ENCODE results near the gene TMEM18. TPM values are rescaled to one million over a fixed set of nuclear protein-coding genes. Genes with fewer than 3 reads are reported as not detected.

The TMEM18 gene
- total and polyA plus RNA-seq, 4 donors, result 17.8 to 26.2 (median 22.0) TPM

DNA sequence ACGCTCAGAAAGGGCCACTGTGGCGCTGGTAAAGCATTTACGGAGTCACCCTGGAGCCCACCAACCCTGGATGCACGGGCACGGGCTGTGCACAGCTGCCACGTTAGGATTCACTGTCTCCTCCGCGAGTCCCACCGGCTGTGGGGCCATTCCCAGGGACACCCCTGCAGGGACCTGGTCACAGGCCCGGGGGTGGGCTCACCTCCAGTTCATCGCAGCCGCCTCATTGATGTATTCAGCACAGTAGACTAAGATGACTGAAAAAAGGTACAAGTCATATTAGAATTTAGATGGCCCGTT is 4.7 kb downstream of the TMEM18 start:
- 93 to 95% methylated on average over 13 of the region's 13 CpGs for WGBS, 2 donors
- H3K36me3 ChIP-seq (ENCODE audit: control insufficient read depth in 1 of 2, insufficient read depth in 2 of 2, low read length in 1 of 2), result peaks cover 0 to 2% of the 10 kb centered on the region in 2 donors
- DNase-seq (no peak), ATAC-seq (ENCODE audit: low FRiP score) (no peak)
- H3K9me3 ChIP-seq (ENCODE audit: control insufficient read depth, low read length), result no peaks in the 10 kb centered on the region
- H3K4me3 ChIP-seq (ENCODE audit: low read length in 2 of 2), result no peak overlapping the region
- no peaks in the 10 kb centered on the region for H3K27me3 ChIP-seq (ENCODE audit: control insufficient read depth in 1 of 2, insufficient read depth in 2 of 2, low read length in 1 of 2)
- no peaks in the 10 kb centered on the region for H3K4me1 ChIP-seq (ENCODE audit: control insufficient read depth in 1 of 2, insufficient read depth in 2 of 2, low read length in 2 of 2)
- intact Hi-C loops (cut with DNase I), result no loop called here
- no peak overlapping the region for H3K27ac ChIP-seq (ENCODE audit: low read depth in 1 of 2, low read length in 2 of 2)

DNA sequence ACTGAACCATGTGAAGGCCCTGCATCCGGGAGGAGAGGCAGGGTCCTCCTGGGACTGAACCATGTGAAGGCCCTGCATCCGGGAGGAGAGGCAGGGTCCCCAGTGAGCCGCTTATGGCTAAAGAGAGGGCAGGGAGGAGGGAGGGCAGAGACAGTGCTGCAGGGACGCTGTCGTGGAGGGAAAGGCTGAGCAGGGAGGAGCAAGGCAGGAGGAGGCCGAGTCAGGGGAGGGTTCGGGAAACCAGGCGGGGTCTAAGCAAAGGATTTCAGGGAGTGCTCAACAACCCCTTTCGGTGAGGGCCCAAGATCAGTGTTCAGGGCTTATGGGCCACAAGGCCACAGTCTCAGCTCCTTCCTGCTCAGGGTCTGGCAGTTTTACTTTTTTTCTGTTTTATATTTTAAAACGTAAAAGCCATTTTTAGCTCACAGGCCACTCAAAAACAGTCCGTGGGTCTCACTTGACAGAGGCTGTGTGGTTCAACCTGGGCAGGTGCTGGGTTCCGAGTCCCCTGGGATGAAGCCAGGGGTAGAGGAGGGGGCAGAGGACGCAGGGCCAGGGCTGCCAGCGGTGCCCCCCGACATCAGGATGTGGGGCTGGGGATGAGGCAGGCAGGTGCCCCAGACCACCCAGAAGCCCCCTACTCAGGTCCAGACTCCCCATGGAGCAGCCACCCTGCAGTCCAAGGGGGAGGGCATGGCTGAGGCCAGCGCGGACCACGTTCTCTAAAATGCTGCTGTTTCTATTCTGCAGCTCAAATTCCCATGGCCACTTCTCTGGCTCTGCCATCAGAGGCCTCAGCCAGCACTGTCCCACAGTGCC is 5.2 kb downstream of the TMEM18 start:
- intact Hi-C loops (cut with DNase I), result no loop called here
- no peak overlapping the region for H3K4me3 ChIP-seq (ENCODE audit: low read length in 2 of 2)
- no peak overlapping the region for H3K27ac ChIP-seq (ENCODE audit: low read depth in 1 of 2, low read length in 2 of 2)
- peaks cover 0 to 2% of the 10 kb centered on the region in 2 donors for H3K36me3 ChIP-seq (ENCODE audit: control insufficient read depth in 1 of 2, insufficient read depth in 2 of 2, low read length in 1 of 2)
- no peaks in the 10 kb centered on the region for H3K27me3 ChIP-seq (ENCODE audit: control insufficient read depth in 1 of 2, insufficient read depth in 2 of 2, low read length in 1 of 2)
- H3K4me1 ChIP-seq (ENCODE audit: control insufficient read depth in 1 of 2, insufficient read depth in 2 of 2, low read length in 2 of 2), result no peaks in the 10 kb centered on the region
- ATAC-seq (ENCODE audit: low FRiP score) (no peak), DNase-seq (no peak)
- H3K9me3 ChIP-seq (ENCODE audit: control insufficient read depth, low read length), result no peaks in the 10 kb centered on the region
- WGBS, 2 donors, result 80 to 83% methylated on average over 17 to 18 of the region's 18 CpGs

DNA sequence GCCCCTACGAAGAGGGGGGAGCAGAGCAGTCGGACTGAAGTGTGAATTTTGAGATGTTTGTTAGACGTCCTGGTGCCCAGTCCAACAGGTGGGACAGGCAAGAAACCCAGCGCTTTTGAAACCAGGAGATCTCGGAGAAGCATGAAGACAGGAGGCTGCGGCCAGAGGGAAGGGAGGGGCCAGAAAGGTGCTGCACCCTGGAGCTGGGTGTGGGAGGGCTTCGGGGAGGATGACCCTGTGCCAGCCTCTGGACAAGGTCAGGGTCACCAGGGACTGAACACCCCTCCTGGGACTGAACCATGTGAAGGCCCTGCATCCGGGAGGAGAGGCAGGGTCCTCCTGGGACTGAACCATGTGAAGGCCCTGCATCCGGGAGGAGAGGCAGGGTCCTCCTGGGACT is 6.1 kb downstream of the TMEM18 start:
- intact Hi-C loops (cut with DNase I), result no loop called here
- 83 to 96% methylated on average over 7 to 8 of the region's 9 CpGs for WGBS, 2 donors
- no peak for DNase-seq
- no peaks in the 10 kb centered on the region for H3K4me1 ChIP-seq (ENCODE audit: control insufficient read depth in 1 of 2, insufficient read depth in 2 of 2, low read length in 2 of 2)
- no peaks in the 10 kb centered on the region for H3K27me3 ChIP-seq (ENCODE audit: control insufficient read depth in 1 of 2, insufficient read depth in 2 of 2, low read length in 1 of 2)
- no peak overlapping the region for H3K4me3 ChIP-seq (ENCODE audit: low read length in 2 of 2)
- ATAC-seq (ENCODE audit: low FRiP score), result no peak
- H3K9me3 ChIP-seq (ENCODE audit: control insufficient read depth, low read length), result peaks cover 2% of the 10 kb centered on the region
- H3K27ac ChIP-seq (ENCODE audit: low read depth in 1 of 2, low read length in 2 of 2), result no peak overlapping the region
- H3K36me3 ChIP-seq (ENCODE audit: control insufficient read depth in 1 of 2, insufficient read depth in 2 of 2, low read length in 1 of 2), result peaks cover 3 to 7% of the 10 kb centered on the region in 2 donors

DNA sequence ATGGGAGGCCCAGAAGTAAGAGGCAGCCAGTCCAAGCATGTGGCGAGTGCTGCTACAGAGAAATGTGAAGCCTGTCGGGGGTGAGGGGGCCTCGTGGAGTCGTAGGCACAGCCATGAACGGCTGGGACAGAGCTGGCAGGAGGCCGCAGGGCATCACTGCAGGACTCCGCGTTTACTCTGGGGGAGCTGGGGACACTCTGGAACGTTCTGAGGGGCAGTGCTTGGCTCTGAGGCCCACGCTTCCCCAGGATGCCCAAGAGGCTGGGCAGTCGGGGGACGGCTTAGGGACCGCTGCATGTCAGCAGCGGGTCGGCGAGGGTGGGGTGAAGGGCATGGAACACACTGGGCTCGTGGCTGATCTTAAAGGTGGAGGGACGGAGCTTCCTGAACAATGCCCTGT is 6.6 kb downstream of the TMEM18 start:
- ATAC-seq (ENCODE audit: low FRiP score), result no peak
- 91 to 92% methylated on average over 18 of the region's 18 CpGs for WGBS, 2 donors
- peaks cover 6% of the 10 kb centered on the region for H3K9me3 ChIP-seq (ENCODE audit: control insufficient read depth, low read length)
- H3K36me3 ChIP-seq (ENCODE audit: control insufficient read depth in 1 of 2, insufficient read depth in 2 of 2, low read length in 1 of 2), result peaks cover 3 to 9% of the 10 kb centered on the region in 2 donors
- no peaks in the 10 kb centered on the region for H3K4me1 ChIP-seq (ENCODE audit: control insufficient read depth in 1 of 2, insufficient read depth in 2 of 2, low read length in 2 of 2)
- intact Hi-C loops (cut with DNase I), result no loop called here
- DNase-seq, result no peak
- H3K27ac ChIP-seq (ENCODE audit: low read depth in 1 of 2, low read length in 2 of 2), result no peak overlapping the region
- H3K4me3 ChIP-seq (ENCODE audit: low read length in 2 of 2), result no peak overlapping the region
- no peaks in the 10 kb centered on the region for H3K27me3 ChIP-seq (ENCODE audit: control insufficient read depth in 1 of 2, insufficient read depth in 2 of 2, low read length in 1 of 2)

DNA sequence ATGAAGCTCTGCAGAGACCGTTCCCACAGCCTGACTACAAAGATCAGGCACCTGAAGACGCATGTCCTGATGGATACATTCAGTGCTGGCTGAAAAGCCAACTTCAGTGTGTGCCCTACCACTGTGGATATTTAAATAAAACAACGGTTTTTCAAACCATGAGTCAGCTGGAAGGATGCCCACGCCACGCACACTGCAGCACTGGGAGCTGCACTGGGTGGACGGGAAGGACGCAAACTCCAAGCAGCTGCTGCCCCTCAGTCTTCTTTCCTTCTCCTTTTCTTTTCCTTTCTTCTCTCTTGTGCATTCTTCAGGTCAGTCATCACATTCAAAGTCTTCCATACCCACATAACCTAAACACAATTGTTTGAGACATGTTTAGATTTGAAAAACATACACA is 7.9 kb downstream of the TMEM18 start:
- Histone ChIP-seq H3K27ac (ENCODE audit: low read depth in 1 of 2, low read length in 2 of 2) (no peak overlapping the region), H3K4me3 (ENCODE audit: low read length in 2 of 2) (no peak overlapping the region), H3K27me3 (ENCODE audit: control insufficient read depth in 1 of 2, insufficient read depth in 2 of 2, low read length in 1 of 2) (no peaks in the 10 kb centered on the region), H3K36me3 (ENCODE audit: control insufficient read depth in 1 of 2, insufficient read depth in 2 of 2, low read length in 1 of 2) (peaks cover 3 to 10% of the 10 kb centered on the region in 2 donors), H3K9me3 (ENCODE audit: control insufficient read depth, low read length) (peaks cover 9% of the 10 kb centered on the region), H3K4me1 (ENCODE audit: control insufficient read depth in 1 of 2, insufficient read depth in 2 of 2, low read length in 2 of 2) (no peaks in the 10 kb centered on the region)
- ATAC-seq (ENCODE audit: low FRiP score) (no peak), DNase-seq (no peak)
- WGBS, 2 donors, result 29 to 32% methylated on average over 7 of the region's 7 CpGs
- intact Hi-C loops (cut with DNase I), result no loop called here

DNA sequence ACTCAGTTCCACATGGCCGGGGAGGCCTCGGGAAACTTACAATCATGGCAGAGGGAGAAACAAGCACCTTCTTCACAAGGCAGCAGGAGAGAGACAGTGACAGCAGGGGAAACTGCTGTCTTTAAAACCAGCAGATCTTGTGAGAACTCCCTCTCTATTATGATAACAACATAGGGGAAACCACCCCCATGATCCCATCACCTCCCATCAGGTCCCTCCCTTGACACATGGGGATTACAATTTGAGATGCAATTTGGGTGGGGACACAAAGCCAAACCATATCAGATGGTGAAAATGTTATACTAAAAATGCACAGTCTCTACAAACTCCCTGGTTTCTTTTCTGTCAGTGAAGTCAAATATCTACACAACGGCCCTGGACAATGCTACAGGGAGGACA is 9.2 kb downstream of the TMEM18 start:
- Histone ChIP-seq H3K36me3 (ENCODE audit: control insufficient read depth in 1 of 2, insufficient read depth in 2 of 2, low read length in 1 of 2) (peaks cover 3 to 10% of the 10 kb centered on the region in 2 donors), H3K27ac (ENCODE audit: low read depth in 1 of 2, low read length in 2 of 2) (no peak overlapping the region), H3K4me3 (ENCODE audit: low read length in 2 of 2) (no peak overlapping the region), H3K9me3 (ENCODE audit: control insufficient read depth, low read length) (peaks cover 9% of the 10 kb centered on the region), H3K27me3 (ENCODE audit: control insufficient read depth in 1 of 2, insufficient read depth in 2 of 2, low read length in 1 of 2) (no peaks in the 10 kb centered on the region), H3K4me1 (ENCODE audit: control insufficient read depth in 1 of 2, insufficient read depth in 2 of 2, low read length in 2 of 2) (no peaks in the 10 kb centered on the region)
- ATAC-seq (ENCODE audit: low FRiP score) (no peak), DNase-seq (no peak)
- 97 to 98% methylated on average over 3 of the region's 3 CpGs for WGBS, 2 donors
- intact Hi-C loops (cut with DNase I), result no loop called here

DNA sequence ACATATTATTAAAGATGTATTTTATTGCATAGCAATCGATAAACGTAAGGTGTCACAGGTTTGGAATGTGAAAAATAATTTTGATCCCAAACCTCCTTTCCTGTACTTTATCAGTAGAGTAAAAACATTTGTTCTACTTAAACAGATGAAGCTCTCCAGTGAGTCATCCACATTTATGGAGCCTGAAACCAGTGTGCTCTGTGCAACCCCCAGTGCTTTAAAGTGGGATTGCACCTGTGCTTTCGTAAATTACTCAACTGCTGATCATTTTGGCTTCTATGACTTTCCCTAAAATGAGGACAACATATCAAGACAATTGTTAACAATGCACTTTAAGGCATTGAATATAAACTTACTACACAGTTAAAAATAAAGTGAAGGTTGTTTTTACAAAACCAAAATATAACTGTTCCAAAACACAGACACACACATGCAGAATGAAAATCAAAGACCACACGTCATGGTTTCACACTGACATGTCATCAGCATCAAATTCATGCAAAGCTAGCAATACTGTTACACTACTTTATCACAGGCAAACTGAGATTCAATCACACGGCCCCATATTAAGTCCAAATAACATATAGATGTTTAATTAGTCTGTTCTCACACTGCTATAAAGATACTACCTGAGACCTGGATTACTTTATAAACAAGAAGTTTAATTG is 9.7 kb downstream of the TMEM18 start:
- ATAC-seq (ENCODE audit: low FRiP score) (no peak), DNase-seq (no peak)
- intact Hi-C loops (cut with DNase I), result no loop called here
- WGBS, 2 donors, result 81% methylated on average over 5 of the region's 5 CpGs
- H3K4me1 ChIP-seq (ENCODE audit: control insufficient read depth in 1 of 2, insufficient read depth in 2 of 2, low read length in 2 of 2), result no peaks in the 10 kb centered on the region
- peaks cover 3 to 10% of the 10 kb centered on the region in 2 donors for H3K36me3 ChIP-seq (ENCODE audit: control insufficient read depth in 1 of 2, insufficient read depth in 2 of 2, low read length in 1 of 2)
- H3K9me3 ChIP-seq (ENCODE audit: control insufficient read depth, low read length), result peaks cover 9% of the 10 kb centered on the region
- no peaks in the 10 kb centered on the region for H3K27me3 ChIP-seq (ENCODE audit: control insufficient read depth in 1 of 2, insufficient read depth in 2 of 2, low read length in 1 of 2)
- H3K27ac ChIP-seq (ENCODE audit: low read depth in 1 of 2, low read length in 2 of 2), result no peak overlapping the region
- no peak overlapping the region for H3K4me3 ChIP-seq (ENCODE audit: low read length in 2 of 2)

DNA sequence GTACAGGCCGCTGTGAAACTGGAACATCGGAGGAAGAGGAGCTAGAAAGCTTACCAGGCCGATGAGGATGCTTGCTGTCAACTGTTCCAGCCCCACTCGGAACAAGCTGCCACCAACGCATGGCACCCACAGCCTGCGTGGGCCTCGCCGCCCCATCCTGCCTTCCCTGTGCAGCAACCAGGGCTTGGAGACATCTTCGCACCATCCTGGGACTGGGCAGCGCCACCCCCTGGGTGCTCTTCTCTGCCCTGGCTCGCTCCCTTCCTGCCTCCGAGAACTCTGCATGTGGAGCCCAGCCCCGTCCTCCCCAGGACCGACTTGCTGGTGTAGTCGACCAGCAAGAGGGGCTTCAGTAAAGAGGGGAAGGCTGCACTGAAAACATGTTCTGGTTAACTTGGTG is 10.8 kb downstream of the TMEM18 start:
- Histone ChIP-seq H3K4me1 (ENCODE audit: control insufficient read depth in 1 of 2, insufficient read depth in 2 of 2, low read length in 2 of 2) (no peaks in the 10 kb centered on the region), H3K27me3 (ENCODE audit: control insufficient read depth in 1 of 2, insufficient read depth in 2 of 2, low read length in 1 of 2) (no peaks in the 10 kb centered on the region), H3K36me3 (ENCODE audit: control insufficient read depth in 1 of 2, insufficient read depth in 2 of 2, low read length in 1 of 2) (peaks cover 3 to 10% of the 10 kb centered on the region in 2 donors), H3K4me3 (ENCODE audit: low read length in 2 of 2) (no peak overlapping the region), H3K9me3 (ENCODE audit: control insufficient read depth, low read length) (peaks cover 9% of the 10 kb centered on the region), H3K27ac (ENCODE audit: low read depth in 1 of 2, low read length in 2 of 2) (no peak overlapping the region)
- intact Hi-C loops (cut with DNase I), result no loop called here
- no peak for ATAC-seq (ENCODE audit: low FRiP score)
- WGBS, 2 donors, result 98 to 99% methylated on average over 15 of the region's 15 CpGs
- no peak for DNase-seq

All from aorta (tissue), 5 donors.